ENCODE measurements around the gene IGF2R. TPM values are rescaled to one million over a fixed set of nuclear protein-coding genes. Genes with fewer than 3 reads are reported as not detected.

Gene IGF2R
- total RNA-seq, 2 donors from 2014 or later: 50.8 TPM

- no peak for ATAC-seq
- H3K4me1 ChIP-seq: no peaks in the 10 kb centered on the region
- no peak overlapping the region for H3K27ac ChIP-seq
- no peak for DNase-seq
- 93% methylated on average over 8 of the region's 8 CpGs for WGBS, 2 donors
- intact Hi-C loops (cut with DNase I): no loop called here
- H3K27me3 ChIP-seq: no peaks in the 10 kb centered on the region
- TF ChIP-seq POLR2A (IDR thresholded peaks at IDR 0.05): no peak
- TF ChIP-seq, protein P1, sequence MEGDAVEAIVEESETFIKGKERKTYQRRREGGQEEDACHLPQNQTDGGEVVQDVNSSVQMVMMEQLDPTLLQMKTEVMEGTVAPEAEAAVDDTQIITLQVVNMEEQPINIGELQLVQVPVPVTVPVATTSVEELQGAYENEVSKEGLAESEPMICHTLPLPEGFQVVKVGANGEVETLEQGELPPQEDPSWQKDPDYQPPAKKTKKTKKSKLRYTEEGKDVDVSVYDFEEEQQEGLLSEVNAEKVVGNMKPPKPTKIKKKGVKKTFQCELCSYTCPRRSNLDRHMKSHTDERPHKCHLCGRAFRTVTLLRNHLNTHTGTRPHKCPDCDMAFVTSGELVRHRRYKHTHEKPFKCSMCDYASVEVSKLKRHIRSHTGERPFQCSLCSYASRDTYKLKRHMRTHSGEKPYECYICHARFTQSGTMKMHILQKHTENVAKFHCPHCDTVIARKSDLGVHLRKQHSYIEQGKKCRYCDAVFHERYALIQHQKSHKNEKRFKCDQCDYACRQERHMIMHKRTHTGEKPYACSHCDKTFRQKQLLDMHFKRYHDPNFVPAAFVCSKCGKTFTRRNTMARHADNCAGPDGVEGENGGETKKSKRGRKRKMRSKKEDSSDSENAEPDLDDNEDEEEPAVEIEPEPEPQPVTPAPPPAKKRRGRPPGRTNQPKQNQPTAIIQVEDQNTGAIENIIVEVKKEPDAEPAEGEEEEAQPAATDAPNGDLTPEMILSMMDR (IDR thresholded peaks at IDR 0.05): no peak
- H3K4me3 ChIP-seq: no peak overlapping the region
- H3K9me3 ChIP-seq: no peaks in the 10 kb centered on the region
- peaks cover 8 to 36% of the 10 kb centered on the region in 2 donors for H3K36me3 ChIP-seq (replicated peaks in 1 of 2; ENCODE audit: insufficient read depth in 1 of 2, low read depth in 2 of 2)
Measured at GRCh38 chr6:160095146-160095845, 126.4 kb downstream of the IGF2R start.

GRCh38 chr6:160101277-160102205, 132.7 kb downstream of the IGF2R start:
- Histone ChIP-seq H3K27me3 (no peaks in the 10 kb centered on the region), H3K36me3 (replicated peaks in 1 of 2; ENCODE audit: insufficient read depth in 1 of 2, low read depth in 2 of 2) (peaks cover 0 to 21% of the 10 kb centered on the region in 2 donors), H3K27ac (no peak overlapping the region), H3K4me1 (no peaks in the 10 kb centered on the region), H3K4me3 (no peak overlapping the region), H3K9me3 (no peaks in the 10 kb centered on the region)
- 78 to 90% methylated on average over 18 to 21 of the region's 23 CpGs for WGBS, 2 donors
- DNase-seq: no peak
- TF ChIP-seq, protein P1 (IDR thresholded peaks at IDR 0.05): no peak
- TF ChIP-seq POLR2A (IDR thresholded peaks at IDR 0.05): no peak
- no peak for ATAC-seq
- intact Hi-C loops (cut with DNase I): no loop called here

DNA sequence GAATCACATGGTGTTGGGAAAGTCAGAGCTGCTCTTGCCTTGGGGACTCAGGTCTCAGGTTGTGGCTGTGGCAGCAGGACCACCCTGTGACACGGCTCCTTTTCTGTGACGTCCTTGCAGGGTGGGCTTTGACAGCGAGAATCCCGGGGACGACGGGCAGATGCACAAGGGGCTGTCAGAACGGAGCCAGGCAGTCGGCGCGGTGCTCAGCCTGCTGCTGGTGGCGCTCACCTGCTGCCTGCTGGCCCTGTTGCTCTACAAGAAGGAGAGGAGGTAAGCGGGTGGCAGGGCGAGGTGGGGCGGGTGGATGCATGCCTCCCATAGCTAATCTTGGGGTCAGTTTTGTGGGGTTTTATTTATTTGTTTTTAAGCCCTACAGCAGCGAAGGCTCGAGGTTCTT, 133.5 kb downstream of the IGF2R start:
- peaks cover 0 to 20% of the 10 kb centered on the region in 2 donors for H3K36me3 ChIP-seq (replicated peaks in 1 of 2; ENCODE audit: insufficient read depth in 1 of 2, low read depth in 2 of 2)
- H3K27ac ChIP-seq: no peak overlapping the region
- H3K4me3 ChIP-seq: no peak overlapping the region
- no peak for DNase-seq
- 94 to 95% methylated on average over 16 of the region's 16 CpGs for WGBS, 2 donors
- no peak for TF ChIP-seq POLR2A (IDR thresholded peaks at IDR 0.05)
- TF ChIP-seq, protein P1 (IDR thresholded peaks at IDR 0.05): no peak
- intact Hi-C loops (cut with DNase I): no loop called here
- H3K4me1 ChIP-seq: no peaks in the 10 kb centered on the region
- no peak for ATAC-seq
- no peaks in the 10 kb centered on the region for H3K9me3 ChIP-seq
- no peaks in the 10 kb centered on the region for H3K27me3 ChIP-seq

DNA sequence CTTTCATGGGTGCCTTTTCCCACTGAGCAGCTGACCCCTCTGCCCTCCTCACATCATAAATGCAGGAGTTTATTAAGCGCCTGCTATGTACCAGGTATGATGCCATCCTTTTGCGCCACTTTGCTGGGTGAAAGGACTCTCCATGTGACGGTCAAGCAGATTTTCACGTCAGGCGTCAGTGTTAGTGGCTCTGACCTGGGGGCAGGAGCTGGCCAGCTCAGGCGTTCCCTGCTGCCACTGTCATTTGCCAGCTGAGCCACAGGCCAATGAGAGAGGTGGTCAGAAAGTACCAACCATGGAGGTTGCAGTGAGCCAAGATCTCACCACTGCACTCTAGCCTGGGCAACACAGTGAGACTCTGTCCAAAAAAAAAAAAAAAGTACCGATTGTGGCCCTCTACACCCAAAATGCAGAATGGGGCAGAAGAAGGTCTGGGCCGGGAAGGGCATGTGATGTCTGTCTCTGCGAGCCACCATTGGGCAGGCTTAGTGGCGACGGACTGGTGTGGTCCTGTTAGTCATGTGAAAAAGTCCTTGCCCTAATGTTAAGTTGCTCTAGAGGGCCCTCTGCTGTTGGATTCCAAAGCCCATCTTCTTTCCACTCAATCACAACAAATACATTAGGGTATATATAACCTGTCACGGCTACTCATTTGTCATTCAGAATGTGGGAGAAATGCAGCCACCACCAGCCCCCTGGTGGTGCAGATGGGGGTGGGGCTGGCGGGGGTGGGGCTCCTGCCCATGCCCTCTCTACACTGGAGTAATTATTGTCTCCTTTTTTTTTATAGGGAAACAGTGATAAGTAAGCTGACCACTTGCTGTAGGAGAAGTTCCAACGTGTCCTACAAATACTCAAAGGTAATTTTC, 134.3 kb downstream of the IGF2R start:
- Histone ChIP-seq H3K9me3 (no peaks in the 10 kb centered on the region), H3K36me3 (replicated peaks in 1 of 2; ENCODE audit: insufficient read depth in 1 of 2, low read depth in 2 of 2) (peaks cover 0 to 18% of the 10 kb centered on the region in 2 donors), H3K4me1 (no peaks in the 10 kb centered on the region), H3K27ac (no peak overlapping the region), H3K27me3 (no peaks in the 10 kb centered on the region), H3K4me3 (no peak overlapping the region)
- no peak for TF ChIP-seq POLR2A (IDR thresholded peaks at IDR 0.05)
- TF ChIP-seq, protein P1 (IDR thresholded peaks at IDR 0.05): peak in 5 of 7 experiments; percentile 10 to 29 (median 24)
- 83 to 85% methylated on average over 14 of the region's 14 CpGs for WGBS, 2 donors
- ATAC-seq (no peak), DNase-seq (no peak)
- intact Hi-C loops (cut with DNase I): no loop called here
